Right lobe of liver (tissue), 6 donors: ENCODE measurements around the gene NES. TPM values are rescaled to one million over a fixed set of nuclear protein-coding genes. Genes with fewer than 3 reads are reported as not detected.

Experiments used
- ATAC-seq, 4 donors: fragments of 200-7000 bp; cut with Tn5 transposase; one replicate each; pipeline ENCODE4 v1.9.1; 2020; ENCODE audit warnings: mild to moderate bottlenecking in 4 of 4, moderate library complexity in 4 of 4
- DNase-seq, 3 donors: peaks; one replicate each; pipeline ENCODE4 v3.0.0-alpha.2; 2020
- H3K27ac ChIP-seq, 3 donors: fragments of 200-600 bp; one replicate each; pipeline ENCODE4 v1.8.0; 2022
- H3K27me3 ChIP-seq, 2 donors: fragments of 200-600 bp; one replicate each; pipeline ENCODE4 v1.8.0; 2022
- H3K36me3 ChIP-seq, 4 donors: fragments of 200-600 bp; sonication (generic) in 1 of 4; one replicate each; pipeline versions ENCODE4 v1.5.1 to v1.8.0; 2017 to 2022; ENCODE audit warnings: control low read depth in 1 of 4
- H3K4me1 ChIP-seq, 4 donors: fragments of 200-600 bp; sonication (generic) in 1 of 4; one replicate each; pipeline versions ENCODE4 v1.5.1 to v1.8.0; 2017 to 2022; ENCODE audit warnings: control low read depth in 1 of 4
- H3K4me3 ChIP-seq, 3 donors: fragments of 200-600 bp; one replicate each; pipeline ENCODE4 v1.8.0; 2022
- H3K9me3 ChIP-seq, 4 donors: fragments of 200-600 bp; sonication (generic) in 1 of 4; one replicate each; pipeline versions ENCODE4 v1.5.1 to v1.8.0; 2017 to 2022; ENCODE audit warnings: control low read depth in 1 of 4
- POLR2A ChIP-seq: fragments of 450-650 bp; IDR thresholded peaks from one replicate; pipeline ENCODE4 v1.6.1; 2017; ENCODE audit warnings: antibody characterized with exemption, mild to moderate bottlenecking
- WGBS: methylation state at CpG from one replicate; pipeline ENCODE4 v1.1.6; 2018; ENCODE audit warnings: low coverage, low lambda C conversion rate; ENCODE audit not compliant: insufficient coverage; ENCODE audit errors: missing lambda C conversion rate; 5-methylcytosine and 5-hydroxymethylcytosine counted together
- intact Hi-C, 2 donors: fragments of 100-400 bp; cut with DNase I; formaldehyde crosslinking; loops; one replicate each; pipeline versions ENCODE4 v1.11.2 to v1.14.1; 2022
- total RNA-seq, 6 experiments: library from RNA; depleted of rRNA in 2 of 6; stranded (reverse); fragments of >200 nt in 2 of 6; fragmentation: NEBNext Ultra II Directional in 3 of 6; extraction: Animal tissue kit (Norgen Biotek cat#: 25700) in 3 of 6; gene quantifications; one replicate each; pipeline versions ENCODE4 v1.1.0 to v1.2.4, GENCODE V29; 2016 to 2023
- TF ChIP-seq, protein P1 (sequence below), 4 donors: fragments of 200-600 bp in 3 of 4; fragments of 450-650 bp in 1 of 4; IDR thresholded peaks; one replicate each; pipeline versions ENCODE4 v1.5.1 to v1.8.0; 2016 to 2022; ENCODE audit warnings: antibody characterized with exemption in 4 of 4, mild to moderate bottlenecking in 2 of 4
- donor health status: DM: no; HTN: yes; CAD: no.
- donor health status: DM: no; HTN: no; CAD: no.
- donor health status: DM: no; HTN: no; CAD: no.
- donor health status: DM: no; HTN: yes; CAD: no.
- donor health status: DM: no; HTN: yes; CAD: no.

The NES gene
- total RNA-seq, 6 experiments from 2014 or later = 1.1 to 7.5 (median 2.6) TPM

DNA sequence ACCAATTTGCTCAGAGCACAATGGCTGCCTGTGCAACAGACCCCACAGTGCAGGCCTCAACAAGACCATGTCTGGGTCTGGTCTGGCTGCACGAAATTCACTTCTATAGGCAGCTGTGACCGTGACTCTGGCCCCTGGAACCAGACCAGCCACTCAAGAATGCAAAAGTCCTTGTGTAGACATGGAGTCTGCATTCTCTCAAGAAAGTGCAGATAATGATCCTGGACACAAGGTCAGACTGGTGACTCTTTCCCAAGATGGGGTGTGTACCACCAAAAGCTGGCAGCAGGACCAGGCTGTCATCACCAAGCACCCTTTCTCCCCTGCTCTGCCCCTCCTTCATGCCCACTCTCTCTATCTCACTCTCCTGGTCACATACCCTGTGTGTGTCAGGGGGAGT lies 43.9 kb upstream of the NES start:
- peaks cover 0 to 28% (median 12%) of the 10 kb centered on the region in 4 donors for H3K36me3 ChIP-seq
- intact Hi-C loops = loop anchor here in 1 of 2 donors (5.0 kb wide), 1 partner anchor 34 kb away; no protein-coding TSS in a partner anchor
- no peak overlapping the region for H3K4me3 ChIP-seq
- TF ChIP-seq, protein P1, sequence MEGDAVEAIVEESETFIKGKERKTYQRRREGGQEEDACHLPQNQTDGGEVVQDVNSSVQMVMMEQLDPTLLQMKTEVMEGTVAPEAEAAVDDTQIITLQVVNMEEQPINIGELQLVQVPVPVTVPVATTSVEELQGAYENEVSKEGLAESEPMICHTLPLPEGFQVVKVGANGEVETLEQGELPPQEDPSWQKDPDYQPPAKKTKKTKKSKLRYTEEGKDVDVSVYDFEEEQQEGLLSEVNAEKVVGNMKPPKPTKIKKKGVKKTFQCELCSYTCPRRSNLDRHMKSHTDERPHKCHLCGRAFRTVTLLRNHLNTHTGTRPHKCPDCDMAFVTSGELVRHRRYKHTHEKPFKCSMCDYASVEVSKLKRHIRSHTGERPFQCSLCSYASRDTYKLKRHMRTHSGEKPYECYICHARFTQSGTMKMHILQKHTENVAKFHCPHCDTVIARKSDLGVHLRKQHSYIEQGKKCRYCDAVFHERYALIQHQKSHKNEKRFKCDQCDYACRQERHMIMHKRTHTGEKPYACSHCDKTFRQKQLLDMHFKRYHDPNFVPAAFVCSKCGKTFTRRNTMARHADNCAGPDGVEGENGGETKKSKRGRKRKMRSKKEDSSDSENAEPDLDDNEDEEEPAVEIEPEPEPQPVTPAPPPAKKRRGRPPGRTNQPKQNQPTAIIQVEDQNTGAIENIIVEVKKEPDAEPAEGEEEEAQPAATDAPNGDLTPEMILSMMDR (IDR thresholded peaks at IDR 0.05) = no peak
- TF ChIP-seq POLR2A = no peak
- ATAC-seq (no peak), DNase-seq (no peak)
- no peaks in the 10 kb centered on the region for H3K27me3 ChIP-seq
- H3K27ac ChIP-seq = no peak overlapping the region
- no peaks in the 10 kb centered on the region for H3K9me3 ChIP-seq
- H3K4me1 ChIP-seq = peaks cover 0 to 14% (median 6%) of the 10 kb centered on the region in 4 donors
- 87% methylated on average over 2 of the region's 2 CpGs for WGBS

DNA sequence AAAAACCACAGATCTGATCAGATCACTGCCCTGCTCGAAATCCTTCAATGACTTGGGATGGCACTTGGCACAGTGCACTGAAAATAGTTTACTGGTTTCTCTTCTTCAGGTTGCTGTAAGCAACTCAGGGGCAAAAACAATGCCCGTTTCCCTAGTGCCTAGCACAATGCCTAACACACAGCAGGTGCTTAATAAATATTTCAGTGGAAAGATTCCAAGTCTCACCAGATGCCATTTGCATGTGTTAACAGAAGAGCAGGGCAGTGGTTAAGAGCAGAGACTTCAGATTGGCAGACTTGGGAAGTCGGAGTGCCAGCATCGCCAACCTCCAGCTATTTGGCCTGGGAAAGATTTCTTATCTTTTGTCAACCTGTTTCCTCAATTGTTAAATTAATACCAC lies 40.1 kb upstream of the NES start:
- Histone ChIP-seq H3K36me3 (peaks cover 0 to 6% (median under 1%) of the 10 kb centered on the region in 4 donors), H3K27ac (no peak overlapping the region), H3K27me3 (no peaks in the 10 kb centered on the region), H3K9me3 (no peaks in the 10 kb centered on the region), H3K4me1 (no peaks in the 10 kb centered on the region), H3K4me3 (no peak overlapping the region)
- ATAC-seq (no peak), DNase-seq (no peak)
- TF ChIP-seq POLR2A = no peak
- WGBS = 93% methylated on average over 4 of the region's 4 CpGs
- intact Hi-C loops = no loop called here

DNA sequence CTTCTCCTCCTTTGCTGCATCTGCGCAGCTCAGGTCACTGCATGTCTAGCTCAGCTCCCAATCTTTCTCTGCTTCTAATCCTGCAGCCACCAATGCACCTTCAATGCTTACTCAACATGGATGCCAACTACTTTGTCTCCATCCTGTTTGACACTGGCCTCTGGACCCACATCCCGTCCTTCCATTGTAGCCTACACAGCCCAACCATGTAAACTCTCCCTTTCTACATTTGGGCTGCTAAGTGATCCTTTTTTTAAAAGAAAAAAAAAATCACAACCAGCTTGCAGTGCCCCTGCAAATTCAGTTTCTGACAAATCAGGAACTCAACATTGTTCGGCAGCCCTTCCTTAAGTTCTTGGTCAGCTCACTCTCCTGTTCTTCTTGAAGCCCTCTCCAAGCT lies 37.6 kb upstream of the NES start:
- no peak overlapping the region for H3K27ac ChIP-seq
- ATAC-seq = no peak
- no peaks in the 10 kb centered on the region for H3K36me3 ChIP-seq
- H3K4me1 ChIP-seq = no peaks in the 10 kb centered on the region
- TF ChIP-seq, protein P1 (IDR thresholded peaks at IDR 0.05) = no peak
- no peak for TF ChIP-seq POLR2A
- intact Hi-C loops = no loop called here
- no peak overlapping the region for H3K4me3 ChIP-seq
- no peak for DNase-seq
- H3K9me3 ChIP-seq = no peaks in the 10 kb centered on the region
- WGBS = 92% methylated on average over 3 of the region's 3 CpGs
- H3K27me3 ChIP-seq = no peaks in the 10 kb centered on the region

DNA sequence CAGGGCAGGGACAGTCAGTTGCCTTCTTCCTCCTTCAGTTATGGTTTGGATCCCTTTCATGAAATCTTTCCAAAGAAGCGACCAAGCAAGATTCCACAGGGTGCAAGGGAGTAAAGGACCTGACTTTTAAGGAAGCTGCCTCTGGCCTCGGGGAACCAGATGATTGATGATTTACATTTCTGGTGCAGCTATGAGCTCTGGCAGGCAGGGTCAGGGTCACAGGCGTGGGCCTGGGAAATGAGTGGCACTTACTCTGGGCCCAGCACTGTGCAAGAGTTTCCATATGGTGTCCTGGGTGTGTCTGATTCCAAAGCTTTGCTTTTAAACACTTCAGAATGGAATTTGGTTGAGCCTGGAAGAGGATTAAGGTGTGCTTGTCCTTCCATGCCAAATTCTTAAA lies 35.4 kb upstream of the NES start:
- DNase-seq (no peak), ATAC-seq (no peak)
- 50% methylated on average over 1 of the region's 3 CpGs for WGBS
- TF ChIP-seq POLR2A = no peak
- TF ChIP-seq, protein P1 (IDR thresholded peaks at IDR 0.05) = no peak
- Histone ChIP-seq H3K27me3 (no peaks in the 10 kb centered on the region), H3K27ac (no peak overlapping the region), H3K9me3 (no peaks in the 10 kb centered on the region), H3K4me3 (no peak overlapping the region), H3K4me1 (no peaks in the 10 kb centered on the region), H3K36me3 (no peaks in the 10 kb centered on the region)
- intact Hi-C loops = no loop called here

DNA sequence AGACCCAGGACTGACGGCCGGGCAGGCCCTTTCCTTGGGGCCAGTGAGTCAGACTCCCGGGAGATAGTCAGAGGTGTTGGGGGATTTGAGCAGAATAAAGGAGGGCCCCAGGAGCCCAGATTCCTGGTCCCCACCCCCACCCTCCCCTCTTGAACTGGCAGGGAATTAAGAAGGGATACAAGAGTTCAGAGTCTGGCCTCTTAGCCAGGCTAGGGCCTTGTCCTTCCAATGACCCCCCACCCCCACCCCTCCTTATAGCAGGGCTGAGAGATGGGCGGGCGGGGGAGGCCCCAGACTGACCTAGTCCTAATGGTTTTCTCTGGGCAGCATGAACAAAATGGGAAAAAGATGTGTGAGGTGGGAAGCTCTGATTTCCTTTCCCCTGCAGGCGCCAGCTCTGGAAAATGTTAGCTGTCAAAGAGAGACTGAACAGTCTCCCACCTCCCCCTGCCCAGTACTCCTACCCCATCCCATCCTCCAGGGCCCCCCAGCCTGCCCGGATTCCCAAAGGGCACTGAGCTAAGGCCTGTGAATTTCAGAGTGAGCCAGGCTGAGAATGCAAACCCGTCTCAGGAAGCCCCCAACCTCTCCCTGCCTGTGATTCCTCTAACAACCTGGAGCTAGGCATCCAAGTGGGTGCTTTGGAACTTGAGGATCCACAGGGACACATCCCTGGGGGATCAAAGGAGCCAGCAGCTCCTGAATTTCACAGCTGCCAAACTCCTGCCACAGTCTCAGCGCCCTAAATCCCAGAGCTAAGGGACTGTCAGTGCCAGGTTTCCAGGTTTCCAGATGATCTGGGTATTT lies 34.0 kb upstream of the NES start:
- Histone ChIP-seq H3K27me3 (peaks cover 0 to 3% of the 10 kb centered on the region in 2 donors), H3K4me3 (no peak overlapping the region), H3K36me3 (no peaks in the 10 kb centered on the region), H3K4me1 (peaks cover 0 to under 1% (median under 1%) of the 10 kb centered on the region in 4 donors), H3K27ac (no peak overlapping the region), H3K9me3 (no peaks in the 10 kb centered on the region)
- WGBS = 63% methylated on average over 6 of the region's 9 CpGs
- no peak for TF ChIP-seq POLR2A
- TF ChIP-seq, protein P1 (IDR thresholded peaks at IDR 0.05) = no peak
- intact Hi-C loops = no loop called here
- DNase-seq (no peak), ATAC-seq (no peak)
